ENCODE results near the gene PNKD. TPM values are rescaled to one million over a fixed set of nuclear protein-coding genes. Genes with fewer than 3 reads are reported as not detected.
A peak's percentile ranks its signal among the peaks of the same experiment; 100 is the strongest.

PNKD gene
- total RNA-seq, 1 donor from 2014 or later = 13.5 TPM

DNA sequence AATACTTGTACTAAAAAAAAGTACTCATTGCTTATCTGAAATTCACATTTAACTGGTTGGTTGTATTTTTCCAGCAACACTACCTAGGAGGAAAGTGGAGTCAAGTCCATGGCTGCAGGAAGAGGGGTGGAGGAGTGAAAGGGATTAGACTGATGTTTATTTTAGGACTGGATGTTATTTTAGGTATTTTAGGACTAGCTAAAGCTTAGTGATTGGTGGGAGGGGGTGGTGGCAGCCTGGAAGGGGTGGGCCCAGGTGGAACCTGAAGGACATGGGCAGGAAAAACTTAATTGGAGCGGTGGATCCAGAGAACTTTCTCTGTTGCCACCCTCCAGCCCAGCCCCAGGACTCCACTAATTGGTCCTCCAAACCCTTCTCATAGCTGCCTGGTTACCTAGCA lies 25.9 kb downstream of the PNKD start:
- no peaks in the 10 kb centered on the region for H3K79me2 ChIP-seq (ENCODE audit: low read depth)
- no peaks in the 10 kb centered on the region for H3K36me3 ChIP-seq
- Mint-ChIP-seq H3K4me3 (peak overlapping the region; percentile 22), H3K36me3 (no peaks in the 10 kb centered on the region), H3K27ac (peak overlapping the region; percentile 5), H3K27me3 (ENCODE audit: insufficient read depth, low read depth) (peaks cover 8% of the 10 kb centered on the region), H3K4me1 (peaks cover 16% of the 10 kb centered on the region), H3K9me3 (no peaks in the 10 kb centered on the region)
- TF ChIP-seq EZH2 (IDR thresholded peaks at IDR 0.05) = no peak
- TF ChIP-seq, protein P1, sequence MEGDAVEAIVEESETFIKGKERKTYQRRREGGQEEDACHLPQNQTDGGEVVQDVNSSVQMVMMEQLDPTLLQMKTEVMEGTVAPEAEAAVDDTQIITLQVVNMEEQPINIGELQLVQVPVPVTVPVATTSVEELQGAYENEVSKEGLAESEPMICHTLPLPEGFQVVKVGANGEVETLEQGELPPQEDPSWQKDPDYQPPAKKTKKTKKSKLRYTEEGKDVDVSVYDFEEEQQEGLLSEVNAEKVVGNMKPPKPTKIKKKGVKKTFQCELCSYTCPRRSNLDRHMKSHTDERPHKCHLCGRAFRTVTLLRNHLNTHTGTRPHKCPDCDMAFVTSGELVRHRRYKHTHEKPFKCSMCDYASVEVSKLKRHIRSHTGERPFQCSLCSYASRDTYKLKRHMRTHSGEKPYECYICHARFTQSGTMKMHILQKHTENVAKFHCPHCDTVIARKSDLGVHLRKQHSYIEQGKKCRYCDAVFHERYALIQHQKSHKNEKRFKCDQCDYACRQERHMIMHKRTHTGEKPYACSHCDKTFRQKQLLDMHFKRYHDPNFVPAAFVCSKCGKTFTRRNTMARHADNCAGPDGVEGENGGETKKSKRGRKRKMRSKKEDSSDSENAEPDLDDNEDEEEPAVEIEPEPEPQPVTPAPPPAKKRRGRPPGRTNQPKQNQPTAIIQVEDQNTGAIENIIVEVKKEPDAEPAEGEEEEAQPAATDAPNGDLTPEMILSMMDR (IDR thresholded peaks at IDR 0.05) = no peak
- peaks cover 5% of the 10 kb centered on the region for H3F3A ChIP-seq (ENCODE audit: low read depth)
- H3K27ac ChIP-seq = no peak overlapping the region
- no peak for DNase-seq (ENCODE audit: low spot score)
- peaks cover 9% of the 10 kb centered on the region for H3K4me1 ChIP-seq
- H3K4me2 ChIP-seq = no peak overlapping the region
- no peaks in the 10 kb centered on the region for H4K20me1 ChIP-seq (ENCODE audit: low read depth)
- no peak overlapping the region for H2AFZ ChIP-seq (replicated peaks)
- H3K27me3 ChIP-seq = peaks cover 13% of the 10 kb centered on the region
- H3K9ac ChIP-seq = no peak overlapping the region
- H3K4me3 ChIP-seq = no peak overlapping the region
- no peaks in the 10 kb centered on the region for H3K9me3 ChIP-seq (ENCODE audit: low read depth)

DNA sequence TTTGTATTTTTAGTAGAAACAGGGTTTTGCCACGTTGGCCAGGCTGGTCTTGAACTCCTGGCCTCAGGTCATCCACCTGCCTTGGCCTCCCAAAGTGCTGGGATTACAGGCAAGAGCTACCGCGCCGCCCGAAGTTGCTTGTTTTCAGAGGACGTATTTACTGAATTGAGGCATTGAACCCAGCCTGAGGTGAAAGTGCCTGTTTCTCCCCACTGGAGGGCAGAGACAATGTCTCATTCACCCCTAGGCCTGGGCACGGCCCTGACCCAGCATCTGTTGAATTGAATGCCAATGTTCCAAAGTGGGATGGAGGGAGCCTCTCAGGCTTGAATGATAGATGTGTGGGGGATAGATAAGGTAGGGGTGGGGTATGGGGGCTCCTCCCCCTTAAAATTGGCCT lies 26.5 kb downstream of the PNKD start:
- Histone ChIP-seq H3K27me3 (peaks cover 11% of the 10 kb centered on the region), H3F3A (ENCODE audit: low read depth) (peaks cover 5% of the 10 kb centered on the region), H3K9ac (no peak overlapping the region), H3K4me3 (no peak overlapping the region), H3K79me2 (ENCODE audit: low read depth) (no peaks in the 10 kb centered on the region), H3K4me2 (no peak overlapping the region), H3K9me3 (ENCODE audit: low read depth) (no peaks in the 10 kb centered on the region), H3K27ac (no peak overlapping the region), H3K36me3 (no peaks in the 10 kb centered on the region), H4K20me1 (ENCODE audit: low read depth) (no peaks in the 10 kb centered on the region), H2AFZ (replicated peaks) (no peak overlapping the region), H3K4me1 (peaks cover 9% of the 10 kb centered on the region)
- H3K27me3 Mint-ChIP-seq (ENCODE audit: insufficient read depth, low read depth) = peaks cover 8% of the 10 kb centered on the region
- no peak for DNase-seq (ENCODE audit: low spot score)
- H3K36me3 Mint-ChIP-seq = no peaks in the 10 kb centered on the region
- peaks cover 17% of the 10 kb centered on the region for H3K4me1 Mint-ChIP-seq
- TF ChIP-seq, protein P1 (IDR thresholded peaks at IDR 0.05) = no peak
- TF ChIP-seq EZH2 (IDR thresholded peaks at IDR 0.05) (no peak), EZH2phosphoT487 (IDR thresholded peaks at IDR 0.05) (no peak)
- no peak overlapping the region for H3K4me3 Mint-ChIP-seq
- no peak overlapping the region for H3K27ac Mint-ChIP-seq
- H3K9me3 Mint-ChIP-seq = no peaks in the 10 kb centered on the region

DNA sequence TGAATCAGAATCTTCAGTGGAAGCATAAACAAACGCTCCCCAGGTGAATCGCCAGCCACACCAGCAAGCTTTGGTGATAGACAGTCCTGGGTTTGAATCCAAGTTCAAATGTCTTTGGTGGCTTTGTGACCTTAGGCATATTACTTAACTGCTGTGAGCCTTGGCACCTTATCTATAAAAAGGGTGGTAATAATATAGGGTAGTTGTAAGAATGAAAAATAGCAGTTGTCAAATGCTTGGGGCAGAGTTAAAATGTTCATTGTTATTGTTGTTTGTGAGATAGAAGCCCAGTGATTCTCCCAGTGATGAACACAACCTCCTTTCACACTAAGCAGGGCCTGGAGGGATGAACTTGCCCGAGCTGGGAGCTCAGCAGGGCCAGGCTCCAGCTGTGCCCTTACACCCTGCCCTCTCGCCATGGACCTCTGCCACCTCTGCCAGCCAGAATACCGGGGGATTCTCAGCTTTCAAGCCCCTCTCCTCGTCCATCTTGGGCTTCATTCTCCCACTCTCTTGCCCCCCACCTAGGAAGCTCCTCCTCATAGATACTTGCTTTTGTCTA lies 28.1 kb downstream of the PNKD start:
- H3K27me3 Mint-ChIP-seq (ENCODE audit: insufficient read depth, low read depth) = peaks cover 10% of the 10 kb centered on the region
- no peak overlapping the region for H2AFZ ChIP-seq (replicated peaks)

More for the DNA sequence above, 28.1 kb downstream of the PNKD start:
- Mint-ChIP-seq H3K4me3 (no peak overlapping the region), H3K9me3 (no peaks in the 10 kb centered on the region), H3K4me1 (peaks cover 14% of the 10 kb centered on the region), H3K27ac (peak overlapping the region; percentile 14), H3K36me3 (no peaks in the 10 kb centered on the region)
- no peak overlapping the region for H3K4me3 ChIP-seq
- H3K4me2 ChIP-seq = no peak overlapping the region
- H4K20me1 ChIP-seq (ENCODE audit: low read depth) = no peaks in the 10 kb centered on the region
- H3F3A ChIP-seq (ENCODE audit: low read depth) = no peaks in the 10 kb centered on the region
- TF ChIP-seq, protein P1 (IDR thresholded peaks at IDR 0.05) = no peak
- TF ChIP-seq EZH2 (IDR thresholded peaks at IDR 0.05) (no peak), EZH2phosphoT487 (IDR thresholded peaks at IDR 0.05) (no peak)
- H3K79me2 ChIP-seq (ENCODE audit: low read depth) = no peaks in the 10 kb centered on the region
- no peak for DNase-seq (ENCODE audit: low spot score)
- H3K9ac ChIP-seq = no peak overlapping the region
- peaks cover 9% of the 10 kb centered on the region for H3K4me1 ChIP-seq
- H3K27ac ChIP-seq = no peak overlapping the region
- no peaks in the 10 kb centered on the region for H3K27me3 ChIP-seq
- H3K9me3 ChIP-seq (ENCODE audit: low read depth) = no peaks in the 10 kb centered on the region
- no peaks in the 10 kb centered on the region for H3K36me3 ChIP-seq

All from neural progenitor cell (in vitro differentiated cells).